HEK293 (cell line): Measurements from ENCODE around the gene RBMS3.

ENCODE experiments used
- MEIS1 ChIP-seq: sonication (generic); formaldehyde crosslinking; IDR thresholded peaks from 2 replicates; pipeline ENCODE4 v1.8.1; 2022; ENCODE audit warnings: missing genetic modification reagents, mild to moderate bottlenecking, borderline replicate concordance
- SETDB1 ChIP-seq: IDR thresholded peaks from one replicate; pipeline ENCODE4 v1.6.1; 2017; ENCODE audit warnings: mild to moderate bottlenecking, low read length, moderate library complexity, mixed read lengths; ENCODE audit not compliant: insufficient read length
- TCF7L2 ChIP-seq: IDR thresholded peaks from 2 replicates; pipeline ENCODE4 v1.6.1; 2011; ENCODE audit warnings: low read depth, mild to moderate bottlenecking, inconsistent platforms, low read length, moderate library complexity, borderline replicate concordance
- ZNF239 ChIP-seq: fragments of 450-650 bp; formaldehyde crosslinking; IDR thresholded peaks from 2 replicates; pipeline ENCODE4 v1.5.1; 2016; ENCODE audit warnings: missing biosample characterization, missing genetic modification characterization
- ZNF335 ChIP-seq: fragments of 450-650 bp; formaldehyde crosslinking; conservative IDR thresholded peaks from 2 replicates; pipeline ENCODE4 v1.5.1; 2016; ENCODE audit warnings: missing biosample characterization, missing genetic modification characterization
- ZNF558 ChIP-seq: fragments of 450-650 bp; formaldehyde crosslinking; IDR thresholded peaks from 2 replicates; pipeline ENCODE4 v1.5.1; 2016; ENCODE audit warnings: missing biosample characterization, missing genetic modification characterization
- ZNF776 ChIP-seq: fragments of 450-650 bp; formaldehyde crosslinking; IDR thresholded peaks from 2 replicates; pipeline ENCODE4 v1.5.0; 2017; ENCODE audit warnings: missing biosample characterization, missing genetic modification characterization, borderline replicate concordance
- TF ChIP-seq, protein P1 (sequence below): fragments of 450-650 bp; formaldehyde crosslinking; IDR thresholded peaks from 2 replicates; pipeline ENCODE4 v1.5.1; 2016; ENCODE audit warnings: missing biosample characterization, missing genetic modification characterization
- TF ChIP-seq, protein P2 (sequence below): fragments of 450-650 bp; formaldehyde crosslinking; IDR thresholded peaks from 2 replicates; pipeline ENCODE4 v1.5.1; 2016; ENCODE audit warnings: missing biosample characterization, missing genetic modification characterization
- TF ChIP-seq, protein P3 (sequence below): fragments of 450-650 bp; formaldehyde crosslinking; IDR thresholded peaks from 2 replicates; pipeline ENCODE4 v1.5.1; 2016; ENCODE audit warnings: missing biosample characterization, missing genetic modification characterization, borderline replicate concordance
- TF ChIP-seq, protein P4 (sequence below): fragments of 450-650 bp; formaldehyde crosslinking; IDR thresholded peaks from 2 replicates; pipeline ENCODE4 v1.5.1; 2016; ENCODE audit warnings: missing biosample characterization, missing genetic modification characterization
- TF ChIP-seq, protein P5 (sequence below): fragments of 450-650 bp; formaldehyde crosslinking; IDR thresholded peaks from 2 replicates; pipeline ENCODE4 v1.5.1; 2016; ENCODE audit warnings: missing biosample characterization, missing genetic modification characterization
- TF ChIP-seq, protein P6 (sequence below): fragments of 450-650 bp; formaldehyde crosslinking; IDR thresholded peaks from 2 replicates; pipeline ENCODE4 v1.5.1; 2016; ENCODE audit warnings: missing biosample characterization, missing genetic modification characterization, low read depth
- TF ChIP-seq, protein P7 (sequence below): fragments of 450-650 bp; formaldehyde crosslinking; optimal IDR thresholded peaks from 2 replicates; pipeline ENCODE3; 2016; ENCODE audit warnings: missing biosample characterization, mild to moderate bottlenecking, missing genetic modification characterization

DNA sequence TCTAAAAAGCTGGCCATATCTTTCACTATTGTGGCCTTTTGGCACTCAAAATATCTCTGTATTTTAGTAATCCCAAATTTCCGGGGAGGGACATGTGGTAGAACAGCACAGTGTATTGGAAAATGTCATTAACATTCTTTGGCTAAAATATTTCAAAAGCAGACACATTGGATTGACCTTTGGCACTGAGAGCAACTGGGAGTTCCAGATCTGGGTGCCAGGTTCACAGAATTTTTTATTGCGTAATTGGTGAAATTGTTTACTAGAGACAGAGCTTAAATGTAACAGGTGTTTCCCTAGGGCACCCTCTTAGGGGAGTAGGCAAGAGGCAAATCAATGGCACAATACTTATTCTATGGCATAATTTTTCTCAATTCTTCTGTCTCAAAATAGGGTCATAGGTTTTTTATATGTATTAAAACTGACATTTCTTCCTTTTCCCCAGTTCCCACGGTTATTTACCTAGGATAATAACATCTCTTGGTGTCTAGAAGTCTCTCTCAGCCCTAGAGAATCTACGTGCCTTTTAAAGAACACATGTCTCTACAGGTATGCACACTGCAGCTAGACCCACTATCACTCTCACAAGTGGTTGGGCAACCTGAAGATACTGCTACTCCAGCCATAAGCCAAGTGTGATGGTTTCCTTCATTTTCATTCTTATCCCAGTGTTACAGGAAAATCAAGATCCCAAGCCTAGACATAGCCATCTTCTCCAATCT is 10.6 kb downstream of the RBMS3 start:
- TF ChIP-seq, protein P1, sequence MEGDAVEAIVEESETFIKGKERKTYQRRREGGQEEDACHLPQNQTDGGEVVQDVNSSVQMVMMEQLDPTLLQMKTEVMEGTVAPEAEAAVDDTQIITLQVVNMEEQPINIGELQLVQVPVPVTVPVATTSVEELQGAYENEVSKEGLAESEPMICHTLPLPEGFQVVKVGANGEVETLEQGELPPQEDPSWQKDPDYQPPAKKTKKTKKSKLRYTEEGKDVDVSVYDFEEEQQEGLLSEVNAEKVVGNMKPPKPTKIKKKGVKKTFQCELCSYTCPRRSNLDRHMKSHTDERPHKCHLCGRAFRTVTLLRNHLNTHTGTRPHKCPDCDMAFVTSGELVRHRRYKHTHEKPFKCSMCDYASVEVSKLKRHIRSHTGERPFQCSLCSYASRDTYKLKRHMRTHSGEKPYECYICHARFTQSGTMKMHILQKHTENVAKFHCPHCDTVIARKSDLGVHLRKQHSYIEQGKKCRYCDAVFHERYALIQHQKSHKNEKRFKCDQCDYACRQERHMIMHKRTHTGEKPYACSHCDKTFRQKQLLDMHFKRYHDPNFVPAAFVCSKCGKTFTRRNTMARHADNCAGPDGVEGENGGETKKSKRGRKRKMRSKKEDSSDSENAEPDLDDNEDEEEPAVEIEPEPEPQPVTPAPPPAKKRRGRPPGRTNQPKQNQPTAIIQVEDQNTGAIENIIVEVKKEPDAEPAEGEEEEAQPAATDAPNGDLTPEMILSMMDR (tag by site-specific recombination), result no peak
- TF ChIP-seq ZNF239 (tag by site-specific recombination) (no peak), MEIS1 (CRISPR knock-in tag) (no peak), ZNF776 (tag by site-specific recombination) (no peak), TCF7L2 (no peak), SETDB1 (no peak), ZNF335 (no peak), ZNF558 (tag by site-specific recombination) (no peak)
- TF ChIP-seq, protein P2, sequence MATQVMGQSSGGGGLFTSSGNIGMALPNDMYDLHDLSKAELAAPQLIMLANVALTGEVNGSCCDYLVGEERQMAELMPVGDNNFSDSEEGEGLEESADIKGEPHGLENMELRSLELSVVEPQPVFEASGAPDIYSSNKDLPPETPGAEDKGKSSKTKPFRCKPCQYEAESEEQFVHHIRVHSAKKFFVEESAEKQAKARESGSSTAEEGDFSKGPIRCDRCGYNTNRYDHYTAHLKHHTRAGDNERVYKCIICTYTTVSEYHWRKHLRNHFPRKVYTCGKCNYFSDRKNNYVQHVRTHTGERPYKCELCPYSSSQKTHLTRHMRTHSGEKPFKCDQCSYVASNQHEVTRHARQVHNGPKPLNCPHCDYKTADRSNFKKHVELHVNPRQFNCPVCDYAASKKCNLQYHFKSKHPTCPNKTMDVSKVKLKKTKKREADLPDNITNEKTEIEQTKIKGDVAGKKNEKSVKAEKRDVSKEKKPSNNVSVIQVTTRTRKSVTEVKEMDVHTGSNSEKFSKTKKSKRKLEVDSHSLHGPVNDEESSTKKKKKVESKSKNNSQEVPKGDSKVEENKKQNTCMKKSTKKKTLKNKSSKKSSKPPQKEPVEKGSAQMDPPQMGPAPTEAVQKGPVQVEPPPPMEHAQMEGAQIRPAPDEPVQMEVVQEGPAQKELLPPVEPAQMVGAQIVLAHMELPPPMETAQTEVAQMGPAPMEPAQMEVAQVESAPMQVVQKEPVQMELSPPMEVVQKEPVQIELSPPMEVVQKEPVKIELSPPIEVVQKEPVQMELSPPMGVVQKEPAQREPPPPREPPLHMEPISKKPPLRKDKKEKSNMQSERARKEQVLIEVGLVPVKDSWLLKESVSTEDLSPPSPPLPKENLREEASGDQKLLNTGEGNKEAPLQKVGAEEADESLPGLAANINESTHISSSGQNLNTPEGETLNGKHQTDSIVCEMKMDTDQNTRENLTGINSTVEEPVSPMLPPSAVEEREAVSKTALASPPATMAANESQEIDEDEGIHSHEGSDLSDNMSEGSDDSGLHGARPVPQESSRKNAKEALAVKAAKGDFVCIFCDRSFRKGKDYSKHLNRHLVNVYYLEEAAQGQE (tag by site-specific recombination), result no peak
- TF ChIP-seq, protein P3, sequence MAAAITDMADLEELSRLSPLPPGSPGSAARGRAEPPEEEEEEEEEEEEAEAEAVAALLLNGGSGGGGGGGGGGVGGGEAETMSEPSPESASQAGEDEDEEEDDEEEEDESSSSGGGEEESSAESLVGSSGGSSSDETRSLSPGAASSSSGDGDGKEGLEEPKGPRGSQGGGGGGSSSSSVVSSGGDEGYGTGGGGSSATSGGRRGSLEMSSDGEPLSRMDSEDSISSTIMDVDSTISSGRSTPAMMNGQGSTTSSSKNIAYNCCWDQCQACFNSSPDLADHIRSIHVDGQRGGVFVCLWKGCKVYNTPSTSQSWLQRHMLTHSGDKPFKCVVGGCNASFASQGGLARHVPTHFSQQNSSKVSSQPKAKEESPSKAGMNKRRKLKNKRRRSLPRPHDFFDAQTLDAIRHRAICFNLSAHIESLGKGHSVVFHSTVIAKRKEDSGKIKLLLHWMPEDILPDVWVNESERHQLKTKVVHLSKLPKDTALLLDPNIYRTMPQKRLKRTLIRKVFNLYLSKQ (tag by site-specific recombination), result no peak
- TF ChIP-seq, protein P4, sequence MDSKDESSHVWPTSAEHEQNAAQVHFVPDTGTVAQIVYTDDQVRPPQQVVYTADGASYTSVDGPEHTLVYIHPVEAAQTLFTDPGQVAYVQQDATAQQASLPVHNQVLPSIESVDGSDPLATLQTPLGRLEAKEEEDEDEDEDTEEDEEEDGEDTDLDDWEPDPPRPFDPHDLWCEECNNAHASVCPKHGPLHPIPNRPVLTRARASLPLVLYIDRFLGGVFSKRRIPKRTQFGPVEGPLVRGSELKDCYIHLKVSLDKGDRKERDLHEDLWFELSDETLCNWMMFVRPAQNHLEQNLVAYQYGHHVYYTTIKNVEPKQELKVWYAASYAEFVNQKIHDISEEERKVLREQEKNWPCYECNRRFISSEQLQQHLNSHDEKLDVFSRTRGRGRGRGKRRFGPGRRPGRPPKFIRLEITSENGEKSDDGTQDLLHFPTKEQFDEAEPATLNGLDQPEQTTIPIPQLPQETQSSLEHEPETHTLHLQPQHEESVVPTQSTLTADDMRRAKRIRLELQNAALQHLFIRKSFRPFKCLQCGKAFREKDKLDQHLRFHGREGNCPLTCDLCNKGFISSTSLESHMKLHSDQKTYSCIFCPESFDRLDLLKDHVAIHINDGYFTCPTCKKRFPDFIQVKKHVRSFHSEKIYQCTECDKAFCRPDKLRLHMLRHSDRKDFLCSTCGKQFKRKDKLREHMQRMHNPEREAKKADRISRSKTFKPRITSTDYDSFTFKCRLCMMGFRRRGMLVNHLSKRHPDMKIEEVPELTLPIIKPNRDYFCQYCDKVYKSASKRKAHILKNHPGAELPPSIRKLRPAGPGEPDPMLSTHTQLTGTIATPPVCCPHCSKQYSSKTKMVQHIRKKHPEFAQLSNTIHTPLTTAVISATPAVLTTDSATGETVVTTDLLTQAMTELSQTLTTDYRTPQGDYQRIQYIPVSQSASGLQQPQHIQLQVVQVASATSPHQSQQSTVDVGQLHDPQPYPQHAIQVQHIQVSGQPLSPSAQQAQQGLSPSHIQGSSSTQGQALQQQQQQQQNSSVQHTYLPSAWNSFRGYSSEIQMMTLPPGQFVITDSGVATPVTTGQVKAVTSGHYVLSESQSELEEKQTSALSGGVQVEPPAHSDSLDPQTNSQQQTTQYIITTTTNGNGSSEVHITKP (tag by site-specific recombination), result no peak
- TF ChIP-seq, protein P5, sequence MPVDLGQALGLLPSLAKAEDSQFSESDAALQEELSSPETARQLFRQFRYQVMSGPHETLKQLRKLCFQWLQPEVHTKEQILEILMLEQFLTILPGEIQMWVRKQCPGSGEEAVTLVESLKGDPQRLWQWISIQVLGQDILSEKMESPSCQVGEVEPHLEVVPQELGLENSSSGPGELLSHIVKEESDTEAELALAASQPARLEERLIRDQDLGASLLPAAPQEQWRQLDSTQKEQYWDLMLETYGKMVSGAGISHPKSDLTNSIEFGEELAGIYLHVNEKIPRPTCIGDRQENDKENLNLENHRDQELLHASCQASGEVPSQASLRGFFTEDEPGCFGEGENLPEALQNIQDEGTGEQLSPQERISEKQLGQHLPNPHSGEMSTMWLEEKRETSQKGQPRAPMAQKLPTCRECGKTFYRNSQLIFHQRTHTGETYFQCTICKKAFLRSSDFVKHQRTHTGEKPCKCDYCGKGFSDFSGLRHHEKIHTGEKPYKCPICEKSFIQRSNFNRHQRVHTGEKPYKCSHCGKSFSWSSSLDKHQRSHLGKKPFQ (tag by site-specific recombination), result no peak
- TF ChIP-seq, protein P6, sequence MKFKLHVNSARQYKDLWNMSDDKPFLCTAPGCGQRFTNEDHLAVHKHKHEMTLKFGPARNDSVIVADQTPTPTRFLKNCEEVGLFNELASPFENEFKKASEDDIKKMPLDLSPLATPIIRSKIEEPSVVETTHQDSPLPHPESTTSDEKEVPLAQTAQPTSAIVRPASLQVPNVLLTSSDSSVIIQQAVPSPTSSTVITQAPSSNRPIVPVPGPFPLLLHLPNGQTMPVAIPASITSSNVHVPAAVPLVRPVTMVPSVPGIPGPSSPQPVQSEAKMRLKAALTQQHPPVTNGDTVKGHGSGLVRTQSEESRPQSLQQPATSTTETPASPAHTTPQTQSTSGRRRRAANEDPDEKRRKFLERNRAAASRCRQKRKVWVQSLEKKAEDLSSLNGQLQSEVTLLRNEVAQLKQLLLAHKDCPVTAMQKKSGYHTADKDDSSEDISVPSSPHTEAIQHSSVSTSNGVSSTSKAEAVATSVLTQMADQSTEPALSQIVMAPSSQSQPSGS (tag by site-specific recombination), result no peak
- TF ChIP-seq, protein P7, sequence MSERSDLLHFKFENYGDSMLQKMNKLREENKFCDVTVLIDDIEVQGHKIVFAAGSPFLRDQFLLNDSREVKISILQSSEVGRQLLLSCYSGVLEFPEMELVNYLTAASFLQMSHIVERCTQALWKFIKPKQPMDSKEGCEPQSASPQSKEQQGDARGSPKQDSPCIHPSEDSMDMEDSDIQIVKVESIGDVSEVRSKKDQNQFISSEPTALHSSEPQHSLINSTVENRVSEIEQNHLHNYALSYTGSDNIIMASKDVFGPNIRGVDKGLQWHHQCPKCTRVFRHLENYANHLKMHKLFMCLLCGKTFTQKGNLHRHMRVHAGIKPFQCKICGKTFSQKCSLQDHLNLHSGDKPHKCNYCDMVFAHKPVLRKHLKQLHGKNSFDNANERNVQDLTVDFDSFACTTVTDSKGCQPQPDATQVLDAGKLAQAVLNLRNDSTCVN (tag by site-specific recombination), result no peak
